Measurements from ENCODE around the gene XIST.

The XIST gene

DNA sequence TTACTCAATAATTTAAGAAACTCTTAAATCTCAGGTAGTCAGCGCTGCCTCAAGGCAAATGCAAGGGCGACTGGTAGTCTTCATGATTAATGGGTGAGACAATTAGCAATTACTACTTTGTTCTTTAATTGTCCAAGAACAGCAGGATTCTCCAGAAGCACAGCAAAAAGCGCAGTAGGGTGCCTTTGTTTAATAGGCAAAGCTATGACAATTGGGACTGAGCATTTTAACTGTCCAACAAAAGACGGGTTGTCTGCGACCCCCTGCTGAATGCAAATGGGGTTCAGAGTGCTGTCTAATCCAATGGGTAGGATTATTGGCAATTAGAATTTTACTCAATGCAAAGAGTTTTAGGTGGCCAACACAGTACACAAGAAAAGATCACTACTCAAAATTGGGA lies 3.4 kb downstream of the XIST start:
- DNase-seq (ENCODE audit: low read depth): no peak
- H3K4me3 ChIP-seq (ENCODE audit: low read depth, low read length): no peak overlapping the region
- TF ChIP-seq, protein P1, sequence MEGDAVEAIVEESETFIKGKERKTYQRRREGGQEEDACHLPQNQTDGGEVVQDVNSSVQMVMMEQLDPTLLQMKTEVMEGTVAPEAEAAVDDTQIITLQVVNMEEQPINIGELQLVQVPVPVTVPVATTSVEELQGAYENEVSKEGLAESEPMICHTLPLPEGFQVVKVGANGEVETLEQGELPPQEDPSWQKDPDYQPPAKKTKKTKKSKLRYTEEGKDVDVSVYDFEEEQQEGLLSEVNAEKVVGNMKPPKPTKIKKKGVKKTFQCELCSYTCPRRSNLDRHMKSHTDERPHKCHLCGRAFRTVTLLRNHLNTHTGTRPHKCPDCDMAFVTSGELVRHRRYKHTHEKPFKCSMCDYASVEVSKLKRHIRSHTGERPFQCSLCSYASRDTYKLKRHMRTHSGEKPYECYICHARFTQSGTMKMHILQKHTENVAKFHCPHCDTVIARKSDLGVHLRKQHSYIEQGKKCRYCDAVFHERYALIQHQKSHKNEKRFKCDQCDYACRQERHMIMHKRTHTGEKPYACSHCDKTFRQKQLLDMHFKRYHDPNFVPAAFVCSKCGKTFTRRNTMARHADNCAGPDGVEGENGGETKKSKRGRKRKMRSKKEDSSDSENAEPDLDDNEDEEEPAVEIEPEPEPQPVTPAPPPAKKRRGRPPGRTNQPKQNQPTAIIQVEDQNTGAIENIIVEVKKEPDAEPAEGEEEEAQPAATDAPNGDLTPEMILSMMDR (IDR thresholded peaks at IDR 0.05; ENCODE audit: control insufficient read depth, extremely low read depth, insufficient read depth): no peak

DNA sequence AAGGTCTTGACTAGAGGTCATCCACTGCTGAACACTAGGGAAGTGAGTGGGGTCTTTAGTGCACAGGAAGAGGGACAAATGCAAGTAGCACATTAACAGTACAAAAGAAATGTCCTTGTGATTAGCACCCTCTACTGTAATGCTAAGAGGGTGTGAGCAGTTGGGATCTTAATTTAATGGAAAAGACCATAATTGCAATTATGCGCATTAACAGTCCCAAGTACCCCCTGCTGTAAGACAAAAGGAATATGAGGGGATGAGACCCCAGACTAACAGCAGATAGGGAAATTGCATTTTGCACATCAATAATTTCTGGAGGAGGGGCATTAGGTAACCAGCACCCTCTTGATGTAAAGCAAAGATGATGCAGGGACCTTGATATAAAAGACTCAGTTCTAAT lies 4.5 kb downstream of the XIST start:
- TF ChIP-seq, protein P1 (IDR thresholded peaks at IDR 0.05; ENCODE audit: control insufficient read depth, extremely low read depth, insufficient read depth): peak; percentile 38
- H3K4me3 ChIP-seq (ENCODE audit: low read depth, low read length): no peak overlapping the region
- DNase-seq (ENCODE audit: low read depth): no peak

DNA sequence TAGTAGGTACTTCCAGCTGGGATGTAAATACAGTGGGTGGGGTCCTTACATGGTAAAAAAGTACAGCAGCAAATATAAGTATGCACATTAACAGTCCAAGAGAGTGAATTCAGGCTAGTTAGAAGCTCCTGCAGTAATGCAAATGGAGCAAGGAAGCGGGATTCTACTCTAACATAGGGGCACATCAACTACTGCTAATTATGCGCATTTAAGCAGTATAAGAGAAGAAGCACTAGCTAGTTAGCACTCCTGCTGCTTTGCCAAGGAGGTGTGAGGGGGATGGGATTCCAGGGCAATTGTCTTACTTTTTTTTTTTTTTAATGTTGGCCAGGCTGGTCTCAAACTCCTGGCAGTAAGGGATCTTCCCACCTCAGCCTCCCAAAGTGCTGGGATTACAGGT lies 5.4 kb downstream of the XIST start:
- TF ChIP-seq, protein P1 (IDR thresholded peaks at IDR 0.05; ENCODE audit: control insufficient read depth, extremely low read depth, insufficient read depth): no peak
- no peak overlapping the region for H3K4me3 ChIP-seq (ENCODE audit: low read depth, low read length)

DNA sequence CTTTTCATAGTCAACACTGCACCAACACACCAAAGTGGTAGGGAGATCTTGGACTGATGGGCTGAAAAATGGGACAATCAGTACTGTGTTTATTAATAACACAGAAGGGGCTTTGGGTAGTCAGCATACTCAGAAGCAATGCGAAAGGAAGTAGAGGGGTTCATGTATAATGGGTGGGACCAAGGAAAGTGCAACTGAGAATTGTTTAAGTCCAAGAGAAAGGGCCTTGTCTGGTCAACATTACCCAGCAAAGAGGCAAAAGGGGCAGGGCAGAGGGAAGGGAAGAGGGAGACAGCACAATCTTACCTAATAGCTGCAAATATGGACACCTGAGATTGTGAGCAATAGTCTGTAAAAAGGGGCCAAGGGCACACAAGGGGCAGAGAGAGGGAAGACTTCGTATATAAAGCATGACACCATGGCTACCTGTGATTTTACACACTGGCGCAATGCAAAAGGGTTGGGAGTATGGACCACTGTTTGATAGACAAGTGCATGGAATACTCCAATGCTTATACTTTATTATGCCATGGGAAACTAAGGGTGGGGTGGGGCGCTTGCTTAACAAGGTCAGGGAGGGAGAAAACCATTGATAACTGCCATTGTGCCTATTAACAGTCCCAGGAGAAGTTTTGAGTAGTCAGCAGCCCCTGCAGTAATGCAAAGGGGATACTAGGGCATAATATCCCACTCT lies 9.8 kb downstream of the XIST start:
- H3K4me3 ChIP-seq (ENCODE audit: low read depth, low read length): no peak overlapping the region

More for the DNA sequence above, 5.4 kb downstream of the XIST start:
- no peak for DNase-seq (ENCODE audit: low read depth)

DNA sequence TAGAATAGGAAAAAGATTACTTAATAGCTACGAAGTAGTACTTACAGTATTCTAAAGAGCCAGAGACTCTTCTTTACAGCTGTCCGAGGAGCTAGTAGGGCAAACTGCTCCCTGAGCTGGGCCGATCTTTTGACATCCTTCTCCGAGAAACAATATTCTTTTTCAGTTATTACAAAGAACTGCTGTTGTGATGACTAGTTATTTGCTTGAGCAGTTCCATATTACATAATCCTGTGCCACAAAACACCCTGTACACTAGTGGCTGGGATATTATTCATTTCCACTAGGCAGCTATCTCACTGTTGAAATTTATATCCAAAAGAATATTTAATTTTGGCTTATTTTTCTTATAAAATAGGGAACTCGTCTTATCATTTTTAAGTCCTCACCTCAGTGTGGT lies 11.2 kb downstream of the XIST start:
- DNase-seq (ENCODE audit: low read depth): no peak
- no peak overlapping the region for H3K4me3 ChIP-seq (ENCODE audit: low read depth, low read length)
- TF ChIP-seq, protein P1 (IDR thresholded peaks at IDR 0.05; ENCODE audit: control insufficient read depth, extremely low read depth, insufficient read depth): no peak

More for the DNA sequence above, 9.8 kb downstream of the XIST start:
- DNase-seq (ENCODE audit: low read depth): no peak
- TF ChIP-seq, protein P1 (IDR thresholded peaks at IDR 0.05; ENCODE audit: control insufficient read depth, extremely low read depth, insufficient read depth): no peak

DNA sequence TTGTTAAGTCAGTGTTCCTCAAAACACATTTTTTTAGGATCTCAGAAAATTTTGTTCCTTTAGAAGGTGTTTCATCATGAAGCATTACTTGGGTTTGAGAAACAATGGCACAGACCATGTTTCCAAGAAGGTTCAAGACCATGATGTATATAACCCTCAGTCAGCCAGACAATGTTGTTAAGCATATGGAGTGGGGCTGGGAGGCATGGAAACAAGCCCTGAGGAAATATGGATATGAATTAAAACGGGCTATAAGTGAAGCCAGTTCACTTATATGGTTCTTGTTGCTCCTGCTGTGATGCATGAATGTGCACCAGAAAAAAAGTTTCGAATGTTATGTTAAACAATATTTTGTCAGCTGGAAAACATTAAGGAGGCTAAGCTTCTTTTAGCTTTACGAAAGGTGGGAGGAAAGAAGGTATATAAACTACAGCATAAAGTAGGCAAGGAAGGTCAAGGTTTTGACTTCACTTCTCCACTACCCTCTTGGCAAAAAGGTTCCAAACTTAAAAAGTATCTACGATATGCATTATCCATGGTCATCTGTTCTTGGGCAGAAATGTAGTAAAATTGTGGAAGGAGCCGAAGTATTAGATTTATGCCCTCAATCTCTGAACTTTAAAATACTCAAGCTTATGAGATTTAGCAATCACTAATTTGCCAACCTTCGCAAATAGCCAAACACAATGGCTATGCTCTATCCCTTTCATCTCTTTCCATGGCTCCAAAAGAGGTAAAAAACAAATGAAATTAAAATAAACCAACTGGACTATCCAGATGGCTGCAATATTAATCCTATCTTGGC lies 12.2 kb downstream of the XIST start:
- TF ChIP-seq, protein P1 (IDR thresholded peaks at IDR 0.05; ENCODE audit: control insufficient read depth, extremely low read depth, insufficient read depth): no peak
- no peak overlapping the region for H3K4me3 ChIP-seq (ENCODE audit: low read depth, low read length)
- no peak for DNase-seq (ENCODE audit: low read depth)

All from LNCaP clone FGC (cell line).